NCI-H526 (cell line): ENCODE measurements around the gene PRSS36.
A peak's percentile ranks its signal among the peaks of the same experiment; 100 is the strongest.
"Not testable (repeated sequence)": the region's sequence is repeated elsewhere in the genome, so short reads cannot be mapped to it uniquely, and the experiment has no call there.

Experiments used
- DNase-seq, 2 experiments: peaks; one replicate each; lab custom pipeline; 2025; lab: John Stamatoyannopoulos, UW

PRSS36 gene

GRCh38 chr16:31183432-31184428 is 33.9 kb upstream of the PRSS36 start:
- DNase-seq: no peak

GRCh38 chr16:31182391-31182790 is 32.5 kb upstream of the PRSS36 start:
- DNase-seq: no peak

GRCh38 chr16:31181102-31181830 is 31.4 kb upstream of the PRSS36 start:
- DNase-seq: no peak

GRCh38 chr16:31179747-31180459 is 30.0 kb upstream of the PRSS36 start, which contains the start of gene FUS:
Gene FUS, plus strand, starts transcription at chr16:31180139. Its CDS starts 76 bp downstream, at chr16:31180215.
- DNase-seq: peak; percentile 72 to 92

- peak in 1 of 2 experiments; percentile 42 for DNase-seq
These were observed 29.4 kb upstream of the PRSS36 start for GRCh38 chr16:31179219-31179746.

- DNase-seq: no peak
These were observed 27.3 kb upstream of the PRSS36 start for GRCh38 chr16:31177136-31177535.

- DNase-seq: not testable (repeated sequence)
These were observed 20.2 kb upstream of the PRSS36 start for GRCh38 chr16:31170048-31170447.

- DNase-seq: no peak
These were observed 19.0 kb upstream of the PRSS36 start for GRCh38 chr16:31168848-31169247.

GRCh38 chr16:31167315-31167714 is 17.4 kb upstream of the PRSS36 start:
- DNase-seq: no peak

- DNase-seq: peak in 1 of 2 experiments; percentile 18
These were observed 7.3 kb upstream of the PRSS36 start for GRCh38 chr16:31157136-31157535.

GRCh38 chr16:31150976-31151375 is 1.1 kb upstream of the PRSS36 start:
- not testable (repeated sequence) for DNase-seq

GRCh38 chr16:31149332-31149731 is 534 bp downstream of the PRSS36 start:
- no peak for DNase-seq

- no peak for DNase-seq
These were observed 970 bp downstream of the PRSS36 start for GRCh38 chr16:31148896-31149295.

- DNase-seq: peak in 1 of 2 experiments; percentile 63
These were observed 1.6 kb downstream of the PRSS36 start for GRCh38 chr16:31148281-31148728.

- DNase-seq: no peak
These were observed 2.3 kb downstream of the PRSS36 start for GRCh38 chr16:31147574-31147973.

- DNase-seq: no peak
These were observed 4.4 kb downstream of the PRSS36 start for GRCh38 chr16:31145398-31145990.

- not testable (repeated sequence) for DNase-seq
These were observed 5.4 kb downstream of the PRSS36 start for GRCh38 chr16:31144418-31144817.

GRCh38 chr16:31143694-31144148 is 6.1 kb downstream of the PRSS36 start:
- no peak for DNase-seq

GRCh38 chr16:31143011-31143693 is 6.7 kb downstream of the PRSS36 start:
- DNase-seq: no peak
